Transverse colon (tissue), 4 donors: ENCODE results near the gene CAMTA1. TPM values are rescaled to one million over a fixed set of nuclear protein-coding genes. Genes with fewer than 3 reads are reported as not detected.

ENCODE experiments used
- DNase-seq: peaks from one replicate; pipeline ENCODE4 v3.0.0-alpha.2; 2019
- H3K27ac ChIP-seq, 4 donors: fragments of 200-600 bp; sonication (generic); 2 replicates each; pipeline ENCODE4 v1.5.1; 2016 to 2018; ENCODE audit warnings: inconsistent platforms in 4 of 4
- H3K27me3 ChIP-seq: fragments of 200-600 bp; sonication (generic); 2 replicates; pipeline ENCODE4 v1.5.1; 2017; ENCODE audit warnings: inconsistent platforms
- H3K36me3 ChIP-seq, 4 donors: fragments of 200-600 bp; sonication (generic); 2 replicates each; pipeline ENCODE4 v1.5.1; 2017 to 2019; ENCODE audit warnings: inconsistent platforms in 4 of 4
- H3K4me1 ChIP-seq, 4 donors: fragments of 200-600 bp; sonication (generic); 2 replicates each; pipeline ENCODE4 v1.5.1; 2017 to 2020; ENCODE audit warnings: inconsistent platforms in 4 of 4
- H3K4me3 ChIP-seq, 4 donors: fragments of 200-600 bp; sonication (generic); 1 replicate in 1 of 4; 2 replicates in 3 of 4; pipeline versions ENCODE4 v1.5.1 to v1.6.1; 2017 to 2019; ENCODE audit warnings: inconsistent platforms in 4 of 4
- H3K9me3 ChIP-seq, 2 donors: fragments of 200-600 bp; sonication (generic); 2 replicates each; pipeline ENCODE4 v1.5.1; 2017 to 2019; ENCODE audit warnings: inconsistent platforms in 2 of 2
- CTCF ChIP-seq, 5 experiments: fragments of 200-600 bp in 3 of 5; fragments of 450-650 bp in 2 of 5; sonication (generic) in 3 of 5; IDR thresholded peaks; 1 replicate in 2 of 5; 2 replicates in 3 of 5; pipeline ENCODE4 v1.5.1; 2016 to 2017; ENCODE audit warnings: antibody characterized with exemption in 5 of 5, inconsistent platforms in 3 of 5, mild to moderate bottlenecking in 2 of 5, moderate library complexity in 1 of 5
- EP300 ChIP-seq: sonication (generic); formaldehyde crosslinking; IDR thresholded peaks from one replicate; pipeline ENCODE4 v1.6.1; 2017; ENCODE audit warnings: antibody characterized with exemption, low read depth
- POLR2A ChIP-seq: fragments of 450-650 bp; IDR thresholded peaks from one replicate; pipeline ENCODE4 v1.6.1; 2016; ENCODE audit warnings: antibody characterized with exemption, mild to moderate bottlenecking, moderate library complexity
- POLR2AphosphoS5 ChIP-seq, 3 donors: sonication (generic); formaldehyde crosslinking; IDR thresholded peaks; one replicate each; pipeline ENCODE4 v1.6.1; 2016; ENCODE audit warnings: antibody characterized with exemption in 3 of 3
- WGBS, 2 donors: methylation state at CpG; one replicate each; pipeline ENCODE4 v1.1.5; 2018; ENCODE audit warnings: low coverage in 1 of 2; 5-methylcytosine and 5-hydroxymethylcytosine counted together
- in situ Hi-C, 4 donors: fragments of 200-750 bp; cut with MboI; loops; one replicate each; pipeline versions ENCODE4 v1.15.0 to v1.15.1; 2017; ENCODE audit warnings: low sequenced_read_pairs in 3 of 4, low pct_ligation_motif_present in 1 of 4, low pct_unique_long_range_greater_than_20kb in 1 of 4
- intact Hi-C: fragments of 100-400 bp; cut with DNase I; formaldehyde crosslinking; loops from one replicate; pipeline ENCODE4 v1.15.1; 2023; ENCODE audit warnings: low total_unique reads
- total RNA-seq, 4 donors: library from RNA; depleted of rRNA; stranded (reverse); fragments of >200 nt; gene quantifications; one replicate each; pipeline ENCODE4 v1.1.0, GENCODE V29; 2016

The CAMTA1 gene
- total RNA-seq, 4 donors from 2014 or later = 93.8 to 268 (median 130) TPM

GRCh38 chr1:7534061-7534825 is 749.0 kb downstream of the CAMTA1 start:
- intact Hi-C loops = no loop called here
- WGBS, 2 donors = 20 to 44% methylated on average over 6 to 24 of the region's 24 CpGs
- Histone ChIP-seq H3K9me3 (no peaks in the 10 kb centered on the region), H3K27ac (no peak overlapping the region), H3K27me3 (no peaks in the 10 kb centered on the region), H3K4me3 (no peak overlapping the region), H3K36me3 (no peaks in the 10 kb centered on the region), H3K4me1 (peaks cover 0 to 4% (median 0%) of the 10 kb centered on the region in 4 donors)
- no peak for DNase-seq
- in situ Hi-C loops = no loop called here
- no peak for TF ChIP-seq POLR2AphosphoS5 (IDR thresholded peaks at IDR 0.05)
- TF ChIP-seq EP300 = no peak
- TF ChIP-seq CTCF (IDR thresholded peaks at IDR 0.05) = no peak
- TF ChIP-seq POLR2A = no peak

- Histone ChIP-seq H3K4me3 (no peak overlapping the region), H3K4me1 (peaks cover 0 to 4% (median 0%) of the 10 kb centered on the region in 4 donors), H3K27ac (no peak overlapping the region), H3K9me3 (no peaks in the 10 kb centered on the region), H3K27me3 (no peaks in the 10 kb centered on the region), H3K36me3 (no peaks in the 10 kb centered on the region)
- WGBS, 2 donors = 84 to 100% methylated on average over 1 to 11 of the region's 11 CpGs
- TF ChIP-seq POLR2A = no peak
- no peak for TF ChIP-seq CTCF (IDR thresholded peaks at IDR 0.05)
- no peak for TF ChIP-seq EP300
- no peak for TF ChIP-seq POLR2AphosphoS5 (IDR thresholded peaks at IDR 0.05)
- in situ Hi-C loops (no loop called here), intact Hi-C loops (no loop called here)
- DNase-seq = no peak
Measured at GRCh38 chr1:7535016-7535415, 749.8 kb downstream of the CAMTA1 start.

GRCh38 chr1:7535934-7536878 is 751.0 kb downstream of the CAMTA1 start:
- Histone ChIP-seq H3K4me1 (peaks cover 0 to 4% (median 0%) of the 10 kb centered on the region in 4 donors), H3K4me3 (no peak overlapping the region), H3K9me3 (no peaks in the 10 kb centered on the region), H3K27me3 (no peaks in the 10 kb centered on the region), H3K27ac (no peak overlapping the region), H3K36me3 (no peaks in the 10 kb centered on the region)
- no peak for TF ChIP-seq CTCF (IDR thresholded peaks at IDR 0.05)
- no peak for TF ChIP-seq EP300
- no peak for TF ChIP-seq POLR2AphosphoS5 (IDR thresholded peaks at IDR 0.05)
- no peak for TF ChIP-seq POLR2A
- 65 to 69% methylated on average over 2 to 23 of the region's 23 CpGs for WGBS, 2 donors
- intact Hi-C loops = no loop called here
- in situ Hi-C loops = no loop called here
- no peak for DNase-seq
